K562 (cell line): ENCODE data around the gene ATP6V0C. TPM values are rescaled to one million over a fixed set of nuclear protein-coding genes. Genes with fewer than 3 reads are reported as not detected.
"Not testable (repeated sequence)": the region's sequence is repeated elsewhere in the genome, so short reads cannot be mapped to it uniquely, and the experiment has no call there.

ENCODE experiments used
- ATAC-seq: fragments of 200-7000 bp; cut with Tn5 transposase; 3 replicates; pipeline ENCODE4 v1.9.1; 2020; ENCODE audit warnings: moderate library complexity
- BruUV-seq: library from RNA; stranded (reverse); fragments of 400-500 nt; replicated peaks from 2 replicates; lab custom pipeline; 2021; lab: Mats Ljungman, UMichigan
- CTCF ChIA-PET: fragments of 300-600 bp; formaldehyde crosslinking; extraction: SDS; loops from one replicate; lab custom pipeline; 2021; ENCODE audit warnings: low intra/inter-chr PET ratio; lab: Yijun Ruan, JAX
- POLR2A ChIA-PET: fragments of 300-600, 350-650 bp; sonication (Branson Sonifier 250); formaldehyde crosslinking; extraction: SDS; loops from one replicate; lab custom pipeline; 2021; ENCODE audit warnings: antibody characterized with exemption, inconsistent platforms; lab: Yijun Ruan, JAX
- DNase-seq, 4 experiments: peaks; one replicate each; pipeline versions ENCODE4 v3.0.0 to v3.0.0-alpha.2; 2011 to 2018; ENCODE audit warnings: low spot score in 3 of 4, mixed read lengths in 3 of 4; ENCODE audit errors: extremely low read depth in 1 of 4
- FAIRE-seq: peaks from 2 replicates; lab custom pipeline; 2011; peaks lifted over from hg19 to GRCh38; lab: Jason Lieb, UNC
- H2AFZ ChIP-seq: 2 replicates; pipeline ENCODE4 v1.6.0; 2011; ENCODE audit warnings: low read depth, low read length, control low read depth, inconsistent platforms
- H3K27ac ChIP-seq: fragments of 200-600 bp; 3 replicates; pipeline ENCODE4 v1.8.0; 2011; ENCODE audit warnings: low read depth, mild to moderate bottlenecking, control low read depth, inconsistent platforms, low read length, moderate library complexity, mixed read lengths; ENCODE audit errors: extremely low read depth
- H3K27me3 ChIP-seq, 2 experiments: fragments of 300-600 bp in 1 of 2; 2 replicates in 1 of 2; 3 replicates in 1 of 2; pipeline versions ENCODE4 v1.6.0 to v1.8.0; 2011; ENCODE audit warnings: inconsistent platforms in 2 of 2, low read length in 2 of 2, mild to moderate bottlenecking in 1 of 2, mixed read lengths in 1 of 2, moderate library complexity in 1 of 2; ENCODE audit not compliant: control insufficient read depth in 2 of 2, insufficient read depth in 2 of 2
- H3K36me3 ChIP-seq: fragments of 300-600 bp; 3 replicates; pipeline ENCODE4 v1.8.0; 2011; ENCODE audit warnings: mild to moderate bottlenecking, low read length, inconsistent platforms; ENCODE audit not compliant: control insufficient read depth, insufficient read depth
- H3K4me1 ChIP-seq, 2 experiments: fragments of 200-600 bp in 1 of 2; replicated peaks in 1 of 2; 2 replicates in 1 of 2; 3 replicates in 1 of 2; pipeline versions ENCODE4 v1.5.1 to v1.8.0; 2011; ENCODE audit warnings: inconsistent platforms in 2 of 2, low read length in 2 of 2, mild to moderate bottlenecking in 1 of 2, mixed read lengths in 1 of 2, moderate library complexity in 1 of 2; ENCODE audit not compliant: control insufficient read depth in 2 of 2, insufficient read depth in 2 of 2
- H3K4me2 ChIP-seq: 2 replicates; pipeline ENCODE4 v1.6.1; 2011; ENCODE audit warnings: low read length, control low read depth, inconsistent platforms, mixed read lengths; ENCODE audit not compliant: insufficient read depth
- H3K4me3 ChIP-seq: fragments of 200-600 bp; sonication (generic), shearing (Covaris generic); 2 replicates; pipeline ENCODE4 v1.5.1; 2016; ENCODE audit warnings: control low read depth, inconsistent platforms
- H3K79me2 ChIP-seq: fragments of 200-600 bp; 3 replicates; pipeline ENCODE4 v1.8.0; 2011; ENCODE audit warnings: low read length, inconsistent platforms; ENCODE audit not compliant: control insufficient read depth, insufficient read depth
- H3K9ac ChIP-seq, 2 experiments: 2 replicates each; pipeline versions ENCODE4 v1.6.0 to v1.6.1; 2011; ENCODE audit warnings: low read depth in 2 of 2, low read length in 2 of 2, control low read depth in 1 of 2, inconsistent platforms in 1 of 2, mild to moderate bottlenecking in 1 of 2, mixed read lengths in 1 of 2; ENCODE audit not compliant: insufficient read depth in 1 of 2
- H3K9me1 ChIP-seq: one replicate; pipeline ENCODE4 v1.6.0; 2011; ENCODE audit warnings: inconsistent platforms, mild to moderate bottlenecking, low read length, moderate library complexity; ENCODE audit not compliant: control insufficient read depth, insufficient read depth
- H3K9me3 ChIP-seq: replicated peaks from 2 replicates; pipeline ENCODE4 v1.5.1; 2011; ENCODE audit warnings: low read depth, low read length, inconsistent platforms; ENCODE audit not compliant: control insufficient read depth, insufficient read depth
- H4K20me1 ChIP-seq: replicated peaks from 2 replicates; pipeline ENCODE4 v1.6.1; 2011; ENCODE audit warnings: low read length, inconsistent platforms, mixed read lengths; ENCODE audit not compliant: control insufficient read depth, insufficient read depth
- CREM ChIP-seq: IDR thresholded peaks from 2 replicates; pipeline ENCODE4 v1.6.1; 2014; ENCODE audit warnings: antibody characterized with exemption, low read depth
- CTCF ChIP-seq, 3 experiments: IDR thresholded peaks in 2 of 3; conservative IDR thresholded peaks in 1 of 3; 2 replicates each; pipeline ENCODE4 v1.5.1; 2011 to 2012; ENCODE audit warnings: low read length in 3 of 3, mild to moderate bottlenecking in 3 of 3, control low read depth in 2 of 3, improper control_type of control experiment in 1 of 3, inconsistent platforms in 1 of 3, low read depth in 1 of 3, mixed read lengths in 1 of 3, moderate library complexity in 1 of 3; ENCODE audit not compliant: insufficient read depth in 2 of 3
- ZNF316 ChIP-seq: fragments of 450-650 bp; IDR thresholded peaks from 2 replicates; pipeline ENCODE4 v1.6.1; 2016
- WGBS: fragments of 100-300 bp; shearing (Covaris generic); methylation state at CpG from one replicate; pipeline ENCODE4 v1.1.6; 2016; ENCODE audit warnings: low coverage, mixed read lengths; ENCODE audit not compliant: insufficient coverage; ENCODE audit errors: missing lambda C conversion rate; 5-methylcytosine and 5-hydroxymethylcytosine counted together
- in situ Hi-C: fragments of 300-500 bp; cut with MboI; formaldehyde crosslinking; loops from 4 replicates; pipeline ENCODE4 v1.15.0; 2018; ENCODE audit warnings: inconsistent platforms, mixed read lengths
- intact Hi-C: fragments of 100-400 bp; cut with micrococcal nuclease; formaldehyde crosslinking; loops from 2 replicates; pipeline ENCODE4 v1.14.2; 2022
- polyA plus RNA-seq, 8 experiments: library from polyadenylated mRNA; depleted of rRNA in 4 of 8; stranded (reverse) in 5 of 8; unstranded in 3 of 8; fragments of >200 nt; fragmentation: Nextera tagmentation in 2 of 8; fragmentation: Illumina TruSeq in 1 of 8; extraction: Ambion mirVana in 2 of 8; extraction: Trizol in 1 of 8; gene quantifications; 2 replicates each; pipeline versions ENCODE4 v1.2.1 to v1.2.3, GENCODE V29; 2011 to 2014; ENCODE audit warnings: inconsistent platforms in 1 of 8, missing spikeins in 1 of 8
- total RNA-seq, 7 experiments: library from RNA; depleted of rRNA in 6 of 7; stranded (reverse); fragments of >200 nt in 6 of 7; fragmentation: Illumina TruSeq in 2 of 7; extraction: Trizol in 2 of 7; gene quantifications; 2 replicates each; pipeline versions ENCODE4 v1.2.1 to v1.2.3, GENCODE V29; 2011 to 2021; ENCODE audit warnings: low replicate concordance in 1 of 7

Gene ATP6V0C
- total and polyA plus RNA-seq, 9 of the 15 experiments (the other 6 are each of a cell fraction or from before 2014, with no cell fraction given) = 2.9 to 228 (median 22.7) TPM

GRCh38 chr16:2539845-2540458 is 26.2 kb downstream of the ATP6V0C start:
- in situ Hi-C loops = loop anchor here (5.0 kb wide), 1 partner anchor 117 kb away; no protein-coding TSS in a partner anchor
- TF ChIP-seq ZNF316 (0 out of 2 replicates have a peak, but pooled peaks have one; percentile 10), CTCF (IDR thresholded peaks at IDR 0.05 in 2 of 3, conservative IDR thresholded peaks at IDR 0.05 in 1 of 3; ENCODE audit: insufficient read depth in 2 of 3, low read depth in 1 of 3, low read length in 3 of 3) (peak; percentile 22 to 44 (median 26); a peak in 2 of 6 replicates), CREM (0 out of 2 replicates have a peak, but pooled peaks have one; percentile 34)
- H3K27me3 ChIP-seq, H3K9ac ChIP-seq, H2AFZ ChIP-seq, CTCF ChIA-PET, H3K27ac ChIP-seq, H3K4me3 ChIP-seq, H3K9me1 ChIP-seq, H3K9me3 ChIP-seq, POLR2A ChIA-PET, BruUV-seq, H3K4me2 ChIP-seq, intact Hi-C loops, H4K20me1 ChIP-seq: not testable (repeated sequence)
- FAIRE-seq = peak; percentile 90
- H3K36me3 ChIP-seq = peaks cover 16% of the 10 kb centered on the region; the same call in 2 of the 3 replicates
- peak; percentile 19; the same call in 1 of the 3 replicates for ATAC-seq
- peaks cover 40% of the 10 kb centered on the region for H3K79me2 ChIP-seq
- DNase-seq = peak in 1 of 4 experiments; percentile 42
- peaks cover 12 to 25% of the 10 kb centered on the region in 2 experiments; a peak in 4 of 5 replicates for H3K4me1 ChIP-seq
- 81% methylated on average over 12 of the region's 14 CpGs for WGBS

- intact Hi-C loops, BruUV-seq, H3K4me3 ChIP-seq, H3K27me3 ChIP-seq, H3K4me2 ChIP-seq, H3K27ac ChIP-seq, DNase-seq, H2AFZ ChIP-seq, H3K9ac ChIP-seq, ATAC-seq, H3K9me1 ChIP-seq, FAIRE-seq, H3K9me3 ChIP-seq, H4K20me1 ChIP-seq, POLR2A ChIA-PET, CTCF ChIA-PET: not testable (repeated sequence)
- Histone ChIP-seq H3K4me1 (peaks cover 10 to 23% of the 10 kb centered on the region in 2 experiments; a peak in 4 of 5 replicates), H3K79me2 (peaks cover 50% of the 10 kb centered on the region), H3K36me3 (peaks cover 16% of the 10 kb centered on the region; the same call in 2 of the 3 replicates)
- in situ Hi-C loops = loop anchor here (5.0 kb wide), 1 partner anchor 116 kb away; no protein-coding TSS in a partner anchor
- 80% methylated on average over 1 of the region's 4 CpGs for WGBS
Observed at GRCh38 chr16:2540912-2541311, 27.2 kb downstream of the ATP6V0C start.

DNA sequence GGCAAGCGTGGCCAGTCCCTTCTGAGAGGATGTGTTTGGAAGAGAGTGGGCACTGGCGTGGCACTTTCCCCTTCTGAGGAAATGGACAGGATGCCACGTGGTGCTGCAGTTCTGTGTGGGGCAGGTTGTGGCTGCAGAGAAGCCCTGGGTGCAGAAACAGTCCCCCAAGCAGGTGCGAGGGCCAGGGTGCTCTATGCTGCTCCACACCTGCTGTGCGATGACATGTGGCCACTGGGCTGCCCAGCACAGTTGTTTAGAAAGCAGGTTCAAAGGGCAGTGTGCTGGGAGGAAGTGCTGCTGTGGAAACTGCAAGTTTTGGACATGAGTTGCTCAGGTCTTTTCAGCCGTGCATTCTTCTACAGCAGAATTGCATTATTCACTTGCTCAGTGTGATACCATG is 27.7 kb downstream of the ATP6V0C start:
- H3K27ac ChIP-seq, H3K4me3 ChIP-seq, ATAC-seq, CTCF ChIA-PET, BruUV-seq, H3K9me3 ChIP-seq, POLR2A ChIA-PET, DNase-seq, H3K9me1 ChIP-seq, H3K4me2 ChIP-seq, H3K27me3 ChIP-seq, H2AFZ ChIP-seq, H4K20me1 ChIP-seq, intact Hi-C loops, FAIRE-seq: not testable (repeated sequence)
- Histone ChIP-seq H3K4me1 (peaks cover 5 to 18% of the 10 kb centered on the region in 2 experiments; a peak in 4 of 5 replicates), H3K9ac (0 out of 4 replicates have a peak overlapping the region, but pooled peaks of 1 of the 2 experiments have one; percentile 20), H3K36me3 (peaks cover 16% of the 10 kb centered on the region; the same call in 2 of the 3 replicates), H3K79me2 (peaks cover 55% of the 10 kb centered on the region)
- WGBS = 81% methylated on average over 4 of the region's 6 CpGs
- in situ Hi-C loops = loop anchor here (5.0 kb wide), 1 partner anchor 116 kb away; no protein-coding TSS in a partner anchor
